ENCODE data around the gene DLK2. TPM values are rescaled to one million over a fixed set of nuclear protein-coding genes. Genes with fewer than 3 reads are reported as not detected.
A peak's percentile ranks its signal among the peaks of the same experiment; 100 is the strongest.

DLK2 gene
- total and polyA plus RNA-seq, 2 donors (not counting 3 experiments of a cell fraction or from before 2014, with no cell fraction given), result 0.36 TPM; not detected in 1

GRCh38 chr6:43454696-43455530 is 435 bp downstream of the DLK2 start:
- no peak overlapping the region for H3K9ac ChIP-seq (replicated peaks; ENCODE audit: extremely low read depth, insufficient read depth, low read length)
- H3K9me1 ChIP-seq (replicated peaks; ENCODE audit: control insufficient read depth, extremely low read depth, insufficient read depth, low read length), result no peaks in the 10 kb centered on the region
- CTCF ChIA-PET, result interaction anchor here (0.6 to 21.3 kb wide), 8 partner anchors 15 to 624 kb away, joined by 3 to 289 read pairs (median 4); partner anchors contain the start of genes LRRC73 and YIPF3
- POLR2A ChIA-PET, result interaction anchor here (0.6 to 1.2 kb wide), 2 partner anchors 20 to 55 kb away, joined by 3 to 4 read pairs; partner anchors contain the start of gene LRRC73
- peak overlapping the region; percentile 43 for H3K4me2 ChIP-seq (ENCODE audit: insufficient read depth, low read length)
- peak overlapping the region; percentile 85 for H2AFZ ChIP-seq (ENCODE audit: low read depth, low read length)
- H3K4me3 ChIP-seq (replicated peaks in 1 of 3; ENCODE audit: insufficient read depth in 1 of 3, low read depth in 1 of 3, low read length in 3 of 3), result peak overlapping the region; percentile 42 to 62 (median 46)
- peaks cover 0 to 5% of the 10 kb centered on the region in 2 experiments for H3K36me3 ChIP-seq (ENCODE audit: control insufficient read depth in 2 of 2, extremely low read depth in 1 of 2, insufficient read depth in 2 of 2, low read length in 2 of 2)
- H3K79me2 ChIP-seq (ENCODE audit: control insufficient read depth, insufficient read depth, low read length), result no peaks in the 10 kb centered on the region
- H3K9me3 ChIP-seq (replicated peaks; ENCODE audit: control insufficient read depth, insufficient read depth, low read length), result no peaks in the 10 kb centered on the region
- dilution Hi-C loops (cut with MboI; ENCODE audit: extremely low pct_ligation_motif_present, low sequenced_read_pairs), result no loop called here
- FAIRE-seq (peak; percentile 93), DNase-seq (ENCODE audit: low read depth, low spot score) (peak; percentile 75)
- peaks cover 6 to 17% of the 10 kb centered on the region in 2 experiments for H3K27me3 ChIP-seq (ENCODE audit: control insufficient read depth in 2 of 2, insufficient read depth in 2 of 2, low read length in 2 of 2)
- TF ChIP-seq MYC (IDR thresholded peaks at IDR 0.05; ENCODE audit: low read depth, low read length) (no peak), MAX (IDR thresholded peaks at IDR 0.05; ENCODE audit: insufficient read depth, insufficient read length) (no peak), POLR2AphosphoS5 (IDR thresholded peaks at IDR 0.05; ENCODE audit: insufficient read depth, low read depth, low read length) (peak; percentile 26), EZH2 (IDR thresholded peaks at IDR 0.05; ENCODE audit: borderline replicate concordance, low read depth, low read length, severe bottlenecking) (no peak), POLR2A (IDR thresholded peaks at IDR 0.05; ENCODE audit: low read depth, low read length) (peak; percentile 12), JUN (IDR thresholded peaks at IDR 0.05; ENCODE audit: borderline replicate concordance, insufficient read depth, insufficient read length, low read depth) (no peak)
- TF ChIP-seq, protein P1, sequence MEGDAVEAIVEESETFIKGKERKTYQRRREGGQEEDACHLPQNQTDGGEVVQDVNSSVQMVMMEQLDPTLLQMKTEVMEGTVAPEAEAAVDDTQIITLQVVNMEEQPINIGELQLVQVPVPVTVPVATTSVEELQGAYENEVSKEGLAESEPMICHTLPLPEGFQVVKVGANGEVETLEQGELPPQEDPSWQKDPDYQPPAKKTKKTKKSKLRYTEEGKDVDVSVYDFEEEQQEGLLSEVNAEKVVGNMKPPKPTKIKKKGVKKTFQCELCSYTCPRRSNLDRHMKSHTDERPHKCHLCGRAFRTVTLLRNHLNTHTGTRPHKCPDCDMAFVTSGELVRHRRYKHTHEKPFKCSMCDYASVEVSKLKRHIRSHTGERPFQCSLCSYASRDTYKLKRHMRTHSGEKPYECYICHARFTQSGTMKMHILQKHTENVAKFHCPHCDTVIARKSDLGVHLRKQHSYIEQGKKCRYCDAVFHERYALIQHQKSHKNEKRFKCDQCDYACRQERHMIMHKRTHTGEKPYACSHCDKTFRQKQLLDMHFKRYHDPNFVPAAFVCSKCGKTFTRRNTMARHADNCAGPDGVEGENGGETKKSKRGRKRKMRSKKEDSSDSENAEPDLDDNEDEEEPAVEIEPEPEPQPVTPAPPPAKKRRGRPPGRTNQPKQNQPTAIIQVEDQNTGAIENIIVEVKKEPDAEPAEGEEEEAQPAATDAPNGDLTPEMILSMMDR (IDR thresholded peaks at IDR 0.05; ENCODE audit: extremely low read depth in 1 of 2, insufficient read depth in 1 of 2, low read depth in 1 of 2, low read length in 2 of 2), result no peak
- BruUV-seq (replicated peaks), result no TSS peak
- no peaks in the 10 kb centered on the region for H4K20me1 ChIP-seq (replicated peaks; ENCODE audit: control insufficient read depth, extremely low read depth, insufficient read depth, low read length)
- H3K27ac ChIP-seq (ENCODE audit: insufficient read depth, low read depth, low read length), result no peak overlapping the region
- intact Hi-C loops (cut with micrococcal nuclease), result loop anchor here (1.0 to 2.0 kb wide), 3 partner anchors 22 to 51 kb away; partner anchors contain the start of gene TJAP1
- peaks cover 9% of the 10 kb centered on the region for H3K4me1 ChIP-seq (ENCODE audit: control insufficient read depth, extremely low read depth, insufficient read depth, low read length)
